Body of pancreas (tissue), 4 donors: Measurements from ENCODE around the gene CCSER1. TPM values are rescaled to one million over a fixed set of nuclear protein-coding genes. Genes with fewer than 3 reads are reported as not detected.

Experiments
- ATAC-seq: fragments of 150-250 bp; one replicate; pipeline ENCODE4 v1.9.1; 2016
- DNase-seq, 4 donors: peaks; one replicate each; pipeline ENCODE4 v3.0.0-alpha.2; 2019
- H3K27ac ChIP-seq, 4 donors: fragments of 200-600 bp; sonication (generic); 1 replicate in 3 of 4; 2 replicates in 1 of 4; pipeline versions ENCODE4 v1.5.1 to v1.6.1; 2016 to 2019; ENCODE audit warnings: mild to moderate bottlenecking in 1 of 4, mixed read lengths in 1 of 4, moderate library complexity in 1 of 4
- H3K27me3 ChIP-seq, 2 donors: fragments of 200-600 bp; sonication (generic); one replicate each; pipeline ENCODE4 v1.6.0; 2016; ENCODE audit warnings: mild to moderate bottlenecking in 1 of 2
- H3K36me3 ChIP-seq, 2 donors: fragments of 200-600 bp; sonication (generic); replicated peaks in 1 of 2; 2 replicates each; pipeline ENCODE4 v1.5.1; 2016; ENCODE audit warnings: low read depth in 2 of 2; ENCODE audit not compliant: insufficient read depth in 1 of 2
- H3K4me1 ChIP-seq: fragments of 200-600 bp; sonication (generic); one replicate; pipeline ENCODE4 v1.6.0; 2016
- H3K4me3 ChIP-seq, 2 donors: fragments of 200-600 bp; sonication (generic); 1 replicate in 1 of 2; 2 replicates in 1 of 2; pipeline ENCODE4 v1.5.1; 2016 to 2019
- H3K9me3 ChIP-seq, 3 donors: fragments of 200-600 bp; sonication (generic); 1 replicate in 2 of 3; 2 replicates in 1 of 3; pipeline ENCODE4 v1.5.1; 2016
- POLR2A ChIP-seq, 3 donors: fragments of 450-650 bp; IDR thresholded peaks; one replicate each; pipeline ENCODE4 v1.6.1; 2016; ENCODE audit warnings: antibody characterized with exemption in 3 of 3, mild to moderate bottlenecking in 2 of 3
- WGBS, 2 donors: methylation state at CpG; one replicate each; pipeline ENCODE4 v1.1.5; 2017; 5-methylcytosine and 5-hydroxymethylcytosine counted together
- intact Hi-C: fragments of 100-400 bp; cut with DNase I; formaldehyde crosslinking; loops from one replicate; pipeline ENCODE4 v1.15.1; 2023
- total RNA-seq, 2 donors: library from RNA; depleted of rRNA; stranded (reverse); fragments of >200 nt; gene quantifications; one replicate each; pipeline ENCODE4 v1.1.0, GENCODE V29; 2016
- TF ChIP-seq, protein P1 (sequence below), 7 experiments: fragments of 450-650 bp in 4 of 7; fragments of 200-600 bp in 3 of 7; sonication (generic) in 3 of 7; IDR thresholded peaks; one replicate each; pipeline ENCODE4 v1.5.1; 2016 to 2019; ENCODE audit warnings: antibody characterized with exemption in 7 of 7

The CCSER1 gene
- total RNA-seq, 2 donors from 2014 or later, result 13.2 to 14.5 TPM

- no peak for ATAC-seq
Measured at GRCh38 chr4:90099812-90100211, 27.4 kb upstream of the CCSER1 start.

GRCh38 chr4:90103991-90104390 lies 23.2 kb upstream of the CCSER1 start:
- DNase-seq, result no peak

More at GRCh38 chr4:90099812-90100211, 27.4 kb upstream of the CCSER1 start:
- intact Hi-C loops, result no loop called here
- H3K4me3 ChIP-seq, result no peak overlapping the region
- WGBS, 2 donors, result 73 to 89% methylated on average over 3 of the region's 3 CpGs
- H3K27ac ChIP-seq, result no peak overlapping the region
- no peaks in the 10 kb centered on the region for H3K4me1 ChIP-seq
- TF ChIP-seq POLR2A (IDR thresholded peaks at IDR 0.05), result no peak
- TF ChIP-seq, protein P1, sequence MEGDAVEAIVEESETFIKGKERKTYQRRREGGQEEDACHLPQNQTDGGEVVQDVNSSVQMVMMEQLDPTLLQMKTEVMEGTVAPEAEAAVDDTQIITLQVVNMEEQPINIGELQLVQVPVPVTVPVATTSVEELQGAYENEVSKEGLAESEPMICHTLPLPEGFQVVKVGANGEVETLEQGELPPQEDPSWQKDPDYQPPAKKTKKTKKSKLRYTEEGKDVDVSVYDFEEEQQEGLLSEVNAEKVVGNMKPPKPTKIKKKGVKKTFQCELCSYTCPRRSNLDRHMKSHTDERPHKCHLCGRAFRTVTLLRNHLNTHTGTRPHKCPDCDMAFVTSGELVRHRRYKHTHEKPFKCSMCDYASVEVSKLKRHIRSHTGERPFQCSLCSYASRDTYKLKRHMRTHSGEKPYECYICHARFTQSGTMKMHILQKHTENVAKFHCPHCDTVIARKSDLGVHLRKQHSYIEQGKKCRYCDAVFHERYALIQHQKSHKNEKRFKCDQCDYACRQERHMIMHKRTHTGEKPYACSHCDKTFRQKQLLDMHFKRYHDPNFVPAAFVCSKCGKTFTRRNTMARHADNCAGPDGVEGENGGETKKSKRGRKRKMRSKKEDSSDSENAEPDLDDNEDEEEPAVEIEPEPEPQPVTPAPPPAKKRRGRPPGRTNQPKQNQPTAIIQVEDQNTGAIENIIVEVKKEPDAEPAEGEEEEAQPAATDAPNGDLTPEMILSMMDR (IDR thresholded peaks at IDR 0.05), result no peak
- no peaks in the 10 kb centered on the region for H3K36me3 ChIP-seq
- no peaks in the 10 kb centered on the region for H3K9me3 ChIP-seq
- peak in 1 of 4 donors; percentile 12 for DNase-seq
- H3K27me3 ChIP-seq, result no peaks in the 10 kb centered on the region

DNA sequence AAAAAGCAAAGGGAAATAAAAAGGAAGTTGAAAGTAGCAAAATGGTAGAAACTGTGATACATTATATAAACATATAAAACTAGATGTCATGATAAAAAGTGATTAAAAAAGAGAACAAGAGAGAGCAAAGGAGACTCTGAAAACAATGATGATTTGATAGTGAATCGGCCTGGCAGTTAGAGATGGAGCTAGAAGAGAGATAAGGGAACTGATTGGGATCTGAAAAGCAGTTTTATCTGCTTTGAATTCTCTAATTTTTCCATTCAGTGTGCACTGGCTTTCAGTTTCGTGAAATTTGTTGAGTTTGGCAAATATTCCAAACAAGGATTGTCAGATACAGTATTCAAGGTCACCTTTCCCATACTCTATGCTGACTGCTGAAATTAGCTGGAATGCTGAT lies 21.9 kb upstream of the CCSER1 start:
- H3K9me3 ChIP-seq, result no peaks in the 10 kb centered on the region
- H3K27ac ChIP-seq, result no peak overlapping the region
- no peaks in the 10 kb centered on the region for H3K4me1 ChIP-seq
- H3K27me3 ChIP-seq, result no peaks in the 10 kb centered on the region
- H3K36me3 ChIP-seq, result no peaks in the 10 kb centered on the region
- ATAC-seq (no peak), DNase-seq (no peak)
- intact Hi-C loops, result no loop called here
- H3K4me3 ChIP-seq, result no peak overlapping the region
- no peak for TF ChIP-seq POLR2A (IDR thresholded peaks at IDR 0.05)
- TF ChIP-seq, protein P1 (IDR thresholded peaks at IDR 0.05), result no peak
- WGBS, 2 donors, result 16 to 19% methylated on average over 2 of the region's 2 CpGs

More at GRCh38 chr4:90103991-90104390, 23.2 kb upstream of the CCSER1 start:
- Histone ChIP-seq H3K36me3 (no peaks in the 10 kb centered on the region), H3K9me3 (no peaks in the 10 kb centered on the region), H3K27me3 (no peaks in the 10 kb centered on the region), H3K4me3 (no peak overlapping the region), H3K4me1 (no peaks in the 10 kb centered on the region), H3K27ac (no peak overlapping the region)
- TF ChIP-seq, protein P1 (IDR thresholded peaks at IDR 0.05), result no peak
- no peak for TF ChIP-seq POLR2A (IDR thresholded peaks at IDR 0.05)
- no peak for ATAC-seq
- WGBS, 2 donors, result 80 to 93% methylated on average over 3 of the region's 3 CpGs
- intact Hi-C loops, result no loop called here

- 92 to 94% methylated on average over 2 of the region's 2 CpGs for WGBS, 2 donors
- ATAC-seq (no peak), DNase-seq (no peak)
- H3K4me3 ChIP-seq, result no peak overlapping the region
- H3K4me1 ChIP-seq, result no peaks in the 10 kb centered on the region
- H3K9me3 ChIP-seq, result no peaks in the 10 kb centered on the region
- no peak overlapping the region for H3K27ac ChIP-seq
- intact Hi-C loops, result no loop called here
- no peaks in the 10 kb centered on the region for H3K36me3 ChIP-seq
- TF ChIP-seq POLR2A (IDR thresholded peaks at IDR 0.05), result no peak
- TF ChIP-seq, protein P1 (IDR thresholded peaks at IDR 0.05), result no peak
- no peaks in the 10 kb centered on the region for H3K27me3 ChIP-seq
Measured at GRCh38 chr4:90112715-90113114, 14.5 kb upstream of the CCSER1 start.

GRCh38 chr4:90113881-90114457 lies 13.2 kb upstream of the CCSER1 start:
- intact Hi-C loops, result no loop called here
- TF ChIP-seq, protein P1 (IDR thresholded peaks at IDR 0.05), result no peak
- TF ChIP-seq POLR2A (IDR thresholded peaks at IDR 0.05), result no peak
- DNase-seq, result no peak
- WGBS, 2 donors, result 53 to 66% methylated on average over 2 of the region's 2 CpGs
- ATAC-seq, result no peak
- H3K27ac ChIP-seq, result no peak overlapping the region
- no peaks in the 10 kb centered on the region for H3K4me1 ChIP-seq
- no peaks in the 10 kb centered on the region for H3K36me3 ChIP-seq
- no peaks in the 10 kb centered on the region for H3K27me3 ChIP-seq
- H3K4me3 ChIP-seq, result no peak overlapping the region
- no peaks in the 10 kb centered on the region for H3K9me3 ChIP-seq
